ENCODE measurements around the gene C15orf62.

The C15orf62 gene

GRCh38 chr15:40775740-40776536 is 6.2 kb downstream of the C15orf62 start:
- no peak for DNase-seq (ENCODE audit: extremely low read depth in 1 of 2, low read depth in 1 of 2)

- peak in 1 of 2 donors; percentile 52 for DNase-seq (ENCODE audit: extremely low read depth in 1 of 2, low read depth in 1 of 2)
These were observed 6.9 kb downstream of the C15orf62 start for GRCh38 chr15:40776537-40777141.

GRCh38 chr15:40782609-40783227 is 12.9 kb downstream of the C15orf62 start:
- peak; percentile 42 to 60 for DNase-seq (ENCODE audit: extremely low read depth in 1 of 2, low read depth in 1 of 2)

GRCh38 chr15:40785164-40785563 is 15.4 kb downstream of the C15orf62 start:
- no peak for DNase-seq (ENCODE audit: extremely low read depth in 1 of 2, low read depth in 1 of 2)

GRCh38 chr15:40785814-40786213 is 16.0 kb downstream of the C15orf62 start:
- no peak for DNase-seq (ENCODE audit: extremely low read depth in 1 of 2, low read depth in 1 of 2)

GRCh38 chr15:40787344-40787841 is 17.6 kb downstream of the C15orf62 start:
- peak; percentile 37 to 66 for DNase-seq (ENCODE audit: extremely low read depth in 1 of 2, low read depth in 1 of 2)

- DNase-seq (ENCODE audit: extremely low read depth in 1 of 2, low read depth in 1 of 2), result no peak
These were observed 18.2 kb downstream of the C15orf62 start for GRCh38 chr15:40787991-40788390.

GRCh38 chr15:40789119-40789518 is 19.3 kb downstream of the C15orf62 start:
- DNase-seq (ENCODE audit: extremely low read depth in 1 of 2, low read depth in 1 of 2), result no peak

GRCh38 chr15:40789999-40790398 is 20.2 kb downstream of the C15orf62 start:
- no peak for DNase-seq (ENCODE audit: extremely low read depth in 1 of 2, low read depth in 1 of 2)

GRCh38 chr15:40790718-40791117 is 20.9 kb downstream of the C15orf62 start:
- DNase-seq (ENCODE audit: extremely low read depth in 1 of 2, low read depth in 1 of 2), result no peak

GRCh38 chr15:40792394-40792793 is 22.6 kb downstream of the C15orf62 start:
- DNase-seq (ENCODE audit: extremely low read depth in 1 of 2, low read depth in 1 of 2), result no peak

- DNase-seq (ENCODE audit: extremely low read depth in 1 of 2, low read depth in 1 of 2), result peak in 1 of 2 donors; percentile 12
These were observed 23.6 kb downstream of the C15orf62 start for GRCh38 chr15:40793216-40793989.

GRCh38 chr15:40796041-40796440 is 26.3 kb downstream of the C15orf62 start:
- DNase-seq (ENCODE audit: extremely low read depth in 1 of 2, low read depth in 1 of 2), result no peak

- no peak for DNase-seq (ENCODE audit: extremely low read depth in 1 of 2, low read depth in 1 of 2)
These were observed 26.7 kb downstream of the C15orf62 start for GRCh38 chr15:40796512-40796911.

GRCh38 chr15:40799523-40799922 is 29.7 kb downstream of the C15orf62 start:
- DNase-seq (ENCODE audit: extremely low read depth in 1 of 2, low read depth in 1 of 2), result no peak

GRCh38 chr15:40803076-40803475 is 33.3 kb downstream of the C15orf62 start:
- DNase-seq (ENCODE audit: extremely low read depth in 1 of 2, low read depth in 1 of 2), result no peak

- no peak for DNase-seq (ENCODE audit: extremely low read depth in 1 of 2, low read depth in 1 of 2)
These were observed 33.9 kb downstream of the C15orf62 start for GRCh38 chr15:40803688-40804087.

GRCh38 chr15:40806672-40807027 is 36.9 kb downstream of the C15orf62 start:
- DNase-seq (ENCODE audit: extremely low read depth in 1 of 2, low read depth in 1 of 2), result no peak

- DNase-seq (ENCODE audit: extremely low read depth in 1 of 2, low read depth in 1 of 2), result peak; percentile 84 to 93
These were observed 37.5 kb downstream of the C15orf62 start, which contains the start of the genes DNAJC17 and ZFYVE19 for GRCh38 chr15:40807028-40807887. Gene DNAJC17, minus strand, starts transcription at chr15:40807473. Its CDS starts 27 bp downstream, at chr15:40807446. Gene ZFYVE19, plus strand, starts transcription at chr15:40807089. Its CDS starts 501 bp downstream, at chr15:40807590.
